ENCODE measurements around the gene FGFR2. TPM values are rescaled to one million over a fixed set of nuclear protein-coding genes. Genes with fewer than 3 reads are reported as not detected.

Gene FGFR2
- total RNA-seq, 1 experiment from 2014 or later, result 5.7 TPM

DNA sequence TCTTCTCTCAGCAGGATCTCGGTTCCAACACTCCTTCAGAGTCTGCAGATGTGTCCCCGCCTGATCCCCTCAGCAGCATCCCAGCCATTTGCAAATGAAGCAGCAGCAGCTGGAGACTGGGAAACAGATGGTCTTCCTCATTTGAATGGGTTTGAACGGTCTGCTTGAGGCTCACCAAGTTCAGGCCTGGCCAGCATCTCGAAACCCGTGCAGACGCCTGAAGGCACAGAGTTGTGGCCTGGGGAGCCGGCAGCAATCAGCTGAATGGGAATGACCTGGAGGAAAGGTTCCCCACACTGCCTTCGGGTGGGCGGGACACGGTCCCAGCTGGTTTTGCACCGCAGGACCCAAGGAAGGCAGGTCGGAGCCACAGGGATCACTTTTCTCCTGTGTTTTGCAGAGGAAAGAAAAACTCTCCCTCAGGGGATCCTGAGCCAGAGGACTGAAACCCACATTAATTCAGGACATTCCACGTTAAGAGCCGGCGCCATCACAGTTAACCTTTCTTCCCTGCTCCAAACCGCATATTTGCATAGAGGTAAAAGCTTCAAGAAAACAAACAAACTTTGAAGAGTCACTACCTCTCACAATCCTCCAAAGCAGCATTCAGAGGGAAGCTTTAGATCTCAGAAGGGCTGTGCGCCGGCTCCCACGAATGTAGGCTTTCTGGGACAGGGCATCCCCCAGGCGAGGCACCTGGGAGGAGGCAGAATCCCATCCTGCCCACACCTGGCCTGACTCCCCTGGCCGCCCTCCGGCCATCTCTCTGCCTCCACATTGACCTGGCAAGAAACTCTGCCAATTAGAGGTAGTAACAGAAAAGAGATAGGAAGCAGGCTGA, 17.7 kb downstream of the FGFR2 start:
- intact Hi-C loops (cut with micrococcal nuclease; ENCODE audit: unreplicated experiment) (no loop called here), in situ Hi-C loops (cut with HindIII; ENCODE audit: low pct_unique_long_range_greater_than_20kb, low sequenced_read_pairs) (no loop called here)
- DNase-seq (ENCODE audit: low read depth, low spot score) (no peak), ATAC-seq (0 out of 2 replicates have a peak, but pooled peaks have one; percentile 18)
- BruUV-seq (replicated peaks), result no TSS peak
- Histone ChIP-seq H3K36me3 (ENCODE audit: control insufficient read depth, insufficient read depth, low read length) (no peaks in the 10 kb centered on the region), H3K4me3 (ENCODE audit: low read depth in 2 of 2, low read length in 2 of 2) (no peak overlapping the region), H3K27me3 (ENCODE audit: control insufficient read depth, insufficient read depth, low read length) (no peaks in the 10 kb centered on the region), H3K4me1 (ENCODE audit: control insufficient read depth, insufficient read depth, low read length) (no peaks in the 10 kb centered on the region), H3K27ac (ENCODE audit: low read length) (no peak overlapping the region), H3K9me3 (ENCODE audit: control insufficient read depth, insufficient read depth, low read depth, low read length) (no peaks in the 10 kb centered on the region)
- TF ChIP-seq, protein P1, sequence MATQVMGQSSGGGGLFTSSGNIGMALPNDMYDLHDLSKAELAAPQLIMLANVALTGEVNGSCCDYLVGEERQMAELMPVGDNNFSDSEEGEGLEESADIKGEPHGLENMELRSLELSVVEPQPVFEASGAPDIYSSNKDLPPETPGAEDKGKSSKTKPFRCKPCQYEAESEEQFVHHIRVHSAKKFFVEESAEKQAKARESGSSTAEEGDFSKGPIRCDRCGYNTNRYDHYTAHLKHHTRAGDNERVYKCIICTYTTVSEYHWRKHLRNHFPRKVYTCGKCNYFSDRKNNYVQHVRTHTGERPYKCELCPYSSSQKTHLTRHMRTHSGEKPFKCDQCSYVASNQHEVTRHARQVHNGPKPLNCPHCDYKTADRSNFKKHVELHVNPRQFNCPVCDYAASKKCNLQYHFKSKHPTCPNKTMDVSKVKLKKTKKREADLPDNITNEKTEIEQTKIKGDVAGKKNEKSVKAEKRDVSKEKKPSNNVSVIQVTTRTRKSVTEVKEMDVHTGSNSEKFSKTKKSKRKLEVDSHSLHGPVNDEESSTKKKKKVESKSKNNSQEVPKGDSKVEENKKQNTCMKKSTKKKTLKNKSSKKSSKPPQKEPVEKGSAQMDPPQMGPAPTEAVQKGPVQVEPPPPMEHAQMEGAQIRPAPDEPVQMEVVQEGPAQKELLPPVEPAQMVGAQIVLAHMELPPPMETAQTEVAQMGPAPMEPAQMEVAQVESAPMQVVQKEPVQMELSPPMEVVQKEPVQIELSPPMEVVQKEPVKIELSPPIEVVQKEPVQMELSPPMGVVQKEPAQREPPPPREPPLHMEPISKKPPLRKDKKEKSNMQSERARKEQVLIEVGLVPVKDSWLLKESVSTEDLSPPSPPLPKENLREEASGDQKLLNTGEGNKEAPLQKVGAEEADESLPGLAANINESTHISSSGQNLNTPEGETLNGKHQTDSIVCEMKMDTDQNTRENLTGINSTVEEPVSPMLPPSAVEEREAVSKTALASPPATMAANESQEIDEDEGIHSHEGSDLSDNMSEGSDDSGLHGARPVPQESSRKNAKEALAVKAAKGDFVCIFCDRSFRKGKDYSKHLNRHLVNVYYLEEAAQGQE (IDR thresholded peaks at IDR 0.05; ENCODE audit: insufficient read depth in 1 of 2, low read depth in 2 of 2, low read length in 1 of 2), result no peak
- no peak for TF ChIP-seq SIN3A (IDR thresholded peaks at IDR 0.05; ENCODE audit: borderline replicate concordance, insufficient read depth, low read depth, low read length)
- no peak for TF ChIP-seq TCF7L2 (IDR thresholded peaks at IDR 0.05; ENCODE audit: low read depth, low read length)
- TF ChIP-seq, protein P2, sequence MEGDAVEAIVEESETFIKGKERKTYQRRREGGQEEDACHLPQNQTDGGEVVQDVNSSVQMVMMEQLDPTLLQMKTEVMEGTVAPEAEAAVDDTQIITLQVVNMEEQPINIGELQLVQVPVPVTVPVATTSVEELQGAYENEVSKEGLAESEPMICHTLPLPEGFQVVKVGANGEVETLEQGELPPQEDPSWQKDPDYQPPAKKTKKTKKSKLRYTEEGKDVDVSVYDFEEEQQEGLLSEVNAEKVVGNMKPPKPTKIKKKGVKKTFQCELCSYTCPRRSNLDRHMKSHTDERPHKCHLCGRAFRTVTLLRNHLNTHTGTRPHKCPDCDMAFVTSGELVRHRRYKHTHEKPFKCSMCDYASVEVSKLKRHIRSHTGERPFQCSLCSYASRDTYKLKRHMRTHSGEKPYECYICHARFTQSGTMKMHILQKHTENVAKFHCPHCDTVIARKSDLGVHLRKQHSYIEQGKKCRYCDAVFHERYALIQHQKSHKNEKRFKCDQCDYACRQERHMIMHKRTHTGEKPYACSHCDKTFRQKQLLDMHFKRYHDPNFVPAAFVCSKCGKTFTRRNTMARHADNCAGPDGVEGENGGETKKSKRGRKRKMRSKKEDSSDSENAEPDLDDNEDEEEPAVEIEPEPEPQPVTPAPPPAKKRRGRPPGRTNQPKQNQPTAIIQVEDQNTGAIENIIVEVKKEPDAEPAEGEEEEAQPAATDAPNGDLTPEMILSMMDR (IDR thresholded peaks at IDR 0.05), result no peak
- no peak for TF ChIP-seq POLR2AphosphoS5 (IDR thresholded peaks at IDR 0.05; ENCODE audit: low read depth, low read length)
- CTCF ChIA-PET, result no interaction called here
- POLR2A ChIA-PET, result no interaction called here

DNA sequence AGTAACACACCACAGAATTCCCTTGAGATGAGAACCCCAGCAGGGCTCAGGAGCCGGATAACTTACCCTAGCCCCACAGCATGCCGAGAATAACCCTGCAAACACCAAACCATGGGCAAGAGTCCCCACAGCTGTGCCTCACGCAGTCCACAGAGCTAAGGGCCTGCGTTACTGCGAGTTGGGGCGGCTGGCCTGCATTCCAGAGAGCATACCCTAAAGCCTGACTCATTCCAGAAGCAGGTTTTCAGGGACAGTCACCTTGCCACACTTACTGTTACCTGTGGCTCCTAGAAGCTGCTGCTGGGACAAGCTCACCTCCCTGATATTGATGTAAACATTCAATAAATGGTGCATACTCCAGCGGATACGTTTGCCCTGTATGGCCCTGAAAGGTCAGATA, 18.6 kb downstream of the FGFR2 start:
- TF ChIP-seq, protein P1 (IDR thresholded peaks at IDR 0.05; ENCODE audit: insufficient read depth in 1 of 2, low read depth in 2 of 2, low read length in 1 of 2), result no peak
- TF ChIP-seq, protein P2 (IDR thresholded peaks at IDR 0.05), result no peak
- no peaks in the 10 kb centered on the region for H3K9me3 ChIP-seq (ENCODE audit: control insufficient read depth, insufficient read depth, low read depth, low read length)
- DNase-seq (ENCODE audit: low read depth, low spot score) (no peak), ATAC-seq (0 out of 2 replicates have a peak, but pooled peaks have one; percentile 21)
- intact Hi-C loops (cut with micrococcal nuclease; ENCODE audit: unreplicated experiment), result no loop called here
- no TSS peak for BruUV-seq (replicated peaks)
- in situ Hi-C loops (cut with HindIII; ENCODE audit: low pct_unique_long_range_greater_than_20kb, low sequenced_read_pairs), result no loop called here
- H3K36me3 ChIP-seq (ENCODE audit: control insufficient read depth, insufficient read depth, low read length), result no peaks in the 10 kb centered on the region
- H3K27ac ChIP-seq (ENCODE audit: low read length), result no peak overlapping the region
- no peaks in the 10 kb centered on the region for H3K4me1 ChIP-seq (ENCODE audit: control insufficient read depth, insufficient read depth, low read length)
- no peaks in the 10 kb centered on the region for H3K27me3 ChIP-seq (ENCODE audit: control insufficient read depth, insufficient read depth, low read length)
- POLR2A ChIA-PET, result no interaction called here
- CTCF ChIA-PET, result no interaction called here
- no peak overlapping the region for H3K4me3 ChIP-seq (ENCODE audit: low read depth in 2 of 2, low read length in 2 of 2)

Data from Panc1 (cell line).